Heart left ventricle (tissue), 16 donors: Measurements from ENCODE around the gene AKAP13. TPM values are rescaled to one million over a fixed set of nuclear protein-coding genes. Genes with fewer than 3 reads are reported as not detected.

Source experiments
- ATAC-seq, 4 donors: fragments of 200-7000 bp; cut with Tn5 transposase; one replicate each; pipeline ENCODE4 v1.9.1; 2020 to 2022; ENCODE audit warnings: moderate library complexity in 4 of 4, mild to moderate bottlenecking in 3 of 4, moderate number of reproducible peaks in 1 of 4
- DNase-seq, 5 donors: peaks; one replicate each; pipeline ENCODE4 v3.0.0-alpha.2; 2020
- H3K27ac ChIP-seq, 12 donors: fragments of 200-600 bp; sonication (generic) in 4 of 12; one replicate each; pipeline versions ENCODE4 v1.5.0 to v1.8.0; 2016 to 2022; ENCODE audit warnings: mild to moderate bottlenecking in 2 of 12
- H3K27me3 ChIP-seq, 9 donors: fragments of 200-600 bp; sonication (generic) in 2 of 9; one replicate each; pipeline versions ENCODE4 v1.5.1 to v1.8.0; 2016 to 2022; ENCODE audit warnings: mild to moderate bottlenecking in 3 of 9
- H3K36me3 ChIP-seq, 9 donors: fragments of 200-600 bp; sonication (generic) in 2 of 9; one replicate each; pipeline versions ENCODE4 v1.5.0 to v1.8.0; 2018 to 2022; ENCODE audit warnings: mild to moderate bottlenecking in 2 of 9
- H3K4me1 ChIP-seq, 12 donors: fragments of 200-600 bp; sonication (generic) in 4 of 12; one replicate each; pipeline versions ENCODE4 v1.5.0 to v1.8.0; 2016 to 2022; ENCODE audit warnings: mild to moderate bottlenecking in 3 of 12
- H3K4me3 ChIP-seq, 12 donors: fragments of 200-600 bp; sonication (generic) in 4 of 12; one replicate each; pipeline versions ENCODE4 v1.5.0 to v1.8.0; 2017 to 2022; ENCODE audit warnings: mild to moderate bottlenecking in 9 of 12, moderate library complexity in 4 of 12
- H3K9me3 ChIP-seq, 12 donors: fragments of 200-600 bp; sonication (generic) in 4 of 12; one replicate each; pipeline versions ENCODE4 v1.5.0 to v1.8.0; 2016 to 2022; ENCODE audit warnings: mild to moderate bottlenecking in 1 of 12
- POLR2A ChIP-seq, 2 donors: fragments of 450-650 bp; IDR thresholded peaks; one replicate each; pipeline ENCODE4 v1.6.1; 2017; ENCODE audit warnings: antibody characterized with exemption in 2 of 2, mild to moderate bottlenecking in 2 of 2, moderate library complexity in 2 of 2
- WGBS, 4 donors: extraction: QIAGEN DNeasy Blood & Tissue Kit in 2 of 4; methylation state at CpG; one replicate each; pipeline versions ENCODE4 v1.1.5 to v1.1.7; 2013 to 2018; 5-methylcytosine and 5-hydroxymethylcytosine counted together
- intact Hi-C, 10 donors: fragments of 100-400 bp; cut with DNase I; formaldehyde crosslinking; loops; one replicate each; pipeline versions ENCODE4 v1.11.1 to v1.14.2; 2022
- polyA plus RNA-seq, 2 donors: library from polyadenylated mRNA; stranded (reverse); fragments of 200-250 nt; gene quantifications; one replicate each; pipeline ENCODE4 v1.2.3, GENCODE V29; 2013
- total RNA-seq, 9 donors: library from RNA; depleted of rRNA in 2 of 9; stranded (reverse); fragments of >200 nt in 2 of 9; fragmentation: NEBNext Ultra II Directional in 3 of 9; extraction: Animal tissue kit (Norgen Biotek cat#: 25700) in 3 of 9; gene quantifications; one replicate each; pipeline versions ENCODE4 v1.1.0 to v1.2.4, GENCODE V29; 2016 to 2023
- TF ChIP-seq, protein P1 (sequence below), 12 donors: fragments of 200-600 bp; sonication (generic) in 4 of 12; IDR thresholded peaks; one replicate each; pipeline versions ENCODE4 v1.5.0 to v1.8.0; 2018 to 2022; ENCODE audit warnings: antibody characterized with exemption in 12 of 12, mild to moderate bottlenecking in 5 of 12
- donor health status: ischemic (EF 13 %, LVEDD 7.1; RV severe dilation, severe dysfunction).
- donor health status: healthy with polysubstance abuse.
- donor health status: DM: no; HTN: yes; CAD: no.
- donor health status: DM: no; HTN: no; CAD: no.
- donor health status: ischemic (EF 25% LVEDD 6.9; RV normal size, moderate dysfunction).
- donor health status: ischemic (EF 25% LVEDD 5.7; RV mildly dilated, moderate dysfunction).
- donor health status: healthy.
- donor health status: DM: yes; HTN: yes; CAD: no.
- donor health status: ischemic (EF 35%, LVEDD 5.7; RV mildly dilated, moderate dysfunction).
- donor health status: nonischemic (EF 11% LVEDD 7.7; RV severe dilation, severe dysfunction).
- donor health status: DM: yes; HTN: yes; CAD: no.
- donor health status: PGD.
- donor health status: ischemic (EF 29% LVEDD 5.4; RV normal size, mild dysfunction).
- donor health status: nonischemic (EF 23%, LVEDD 6.1; RV moderate dilation, normal function).

The AKAP13 gene
- total and polyA plus RNA-seq, 11 donors: 124 to 598 (median 340) TPM

GRCh38 chr15:85473455-85473854 lies 93.1 kb downstream of the AKAP13 start:
- intact Hi-C loops: loop anchor here in 2 of 10 donors (10.0 kb wide), 2 partner anchors 89 to 139 kb away; partner anchors contain the start of gene AKAP13 (in 1 of the 2)

DNA sequence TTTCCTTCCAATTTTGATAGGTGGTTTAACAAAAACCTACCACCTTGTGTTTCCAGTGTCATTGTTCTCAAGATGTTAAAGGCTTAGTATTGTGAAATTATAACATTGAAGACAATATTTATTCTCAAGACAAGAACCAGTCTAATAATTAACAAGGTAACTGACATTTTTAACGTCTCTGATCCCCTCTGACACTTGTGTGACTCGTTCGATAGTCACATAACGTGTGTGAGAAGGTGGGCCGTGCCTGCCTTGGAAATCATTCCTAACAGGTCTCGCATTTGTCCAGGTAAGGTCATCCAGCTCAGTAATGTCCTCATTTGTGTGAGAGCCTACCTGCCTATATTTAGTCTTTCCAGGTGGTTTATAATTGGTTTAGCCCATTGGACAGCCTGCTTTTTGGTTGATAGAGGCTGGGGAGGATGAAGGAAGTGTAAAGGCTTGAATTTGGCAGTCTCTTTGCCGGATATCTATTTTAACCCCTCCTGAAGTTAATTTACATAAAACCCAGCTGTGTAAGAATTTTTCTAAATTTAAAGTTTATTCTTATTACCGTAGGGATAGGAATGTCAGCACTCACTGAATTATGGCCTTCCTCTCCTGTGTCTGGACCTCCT lies 94.4 kb downstream of the AKAP13 start:
- Histone ChIP-seq H3K9me3 (no peaks in the 10 kb centered on the region), H3K4me1 (peaks cover 3 to 90% (median 69%) of the 10 kb centered on the region in 12 donors), H3K4me3 (no peak overlapping the region), H3K36me3 (no peaks in the 10 kb centered on the region), H3K27me3 (no peaks in the 10 kb centered on the region), H3K27ac (peak overlapping the region in 1 of 12 donors; percentile 4)
- DNase-seq: no peak
- 49 to 60% (median 52%) methylated on average over 8 of the region's 8 CpGs for WGBS, 4 donors
- TF ChIP-seq POLR2A (IDR thresholded peaks at IDR 0.05): no peak
- TF ChIP-seq, protein P1, sequence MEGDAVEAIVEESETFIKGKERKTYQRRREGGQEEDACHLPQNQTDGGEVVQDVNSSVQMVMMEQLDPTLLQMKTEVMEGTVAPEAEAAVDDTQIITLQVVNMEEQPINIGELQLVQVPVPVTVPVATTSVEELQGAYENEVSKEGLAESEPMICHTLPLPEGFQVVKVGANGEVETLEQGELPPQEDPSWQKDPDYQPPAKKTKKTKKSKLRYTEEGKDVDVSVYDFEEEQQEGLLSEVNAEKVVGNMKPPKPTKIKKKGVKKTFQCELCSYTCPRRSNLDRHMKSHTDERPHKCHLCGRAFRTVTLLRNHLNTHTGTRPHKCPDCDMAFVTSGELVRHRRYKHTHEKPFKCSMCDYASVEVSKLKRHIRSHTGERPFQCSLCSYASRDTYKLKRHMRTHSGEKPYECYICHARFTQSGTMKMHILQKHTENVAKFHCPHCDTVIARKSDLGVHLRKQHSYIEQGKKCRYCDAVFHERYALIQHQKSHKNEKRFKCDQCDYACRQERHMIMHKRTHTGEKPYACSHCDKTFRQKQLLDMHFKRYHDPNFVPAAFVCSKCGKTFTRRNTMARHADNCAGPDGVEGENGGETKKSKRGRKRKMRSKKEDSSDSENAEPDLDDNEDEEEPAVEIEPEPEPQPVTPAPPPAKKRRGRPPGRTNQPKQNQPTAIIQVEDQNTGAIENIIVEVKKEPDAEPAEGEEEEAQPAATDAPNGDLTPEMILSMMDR (IDR thresholded peaks at IDR 0.05): no peak
- intact Hi-C loops: loop anchor here in 3 of 10 donors (5.0 to 10.0 kb wide), 3 partner anchors 90 to 148 kb away; partner anchors contain the start of gene AKAP13 (in 1 of the 3)
- ATAC-seq: peak in 1 of 4 donors; percentile 2

More at GRCh38 chr15:85473455-85473854, 93.1 kb downstream of the AKAP13 start:
- H3K27me3 ChIP-seq: no peaks in the 10 kb centered on the region
- ATAC-seq (peak in 1 of 4 donors; percentile 10), DNase-seq (no peak)
- TF ChIP-seq POLR2A (IDR thresholded peaks at IDR 0.05): no peak
- TF ChIP-seq, protein P1 (IDR thresholded peaks at IDR 0.05): no peak
- peaks cover 0 to 86% (median 59%) of the 10 kb centered on the region in 12 donors for H3K4me1 ChIP-seq
- no peaks in the 10 kb centered on the region for H3K9me3 ChIP-seq
- WGBS, 4 donors: 32 to 42% (median 37%) methylated on average over 3 of the region's 3 CpGs
- H3K36me3 ChIP-seq: no peaks in the 10 kb centered on the region
- no peak overlapping the region for H3K4me3 ChIP-seq
- no peak overlapping the region for H3K27ac ChIP-seq

- no peak overlapping the region for H3K27ac ChIP-seq
- DNase-seq (no peak), ATAC-seq (peak in 1 of 4 donors; percentile 8)
- no peak overlapping the region for H3K4me3 ChIP-seq
- peaks cover 3 to 88% (median 71%) of the 10 kb centered on the region in 12 donors for H3K4me1 ChIP-seq
- H3K9me3 ChIP-seq: no peaks in the 10 kb centered on the region
- TF ChIP-seq POLR2A (IDR thresholded peaks at IDR 0.05): no peak
- TF ChIP-seq, protein P1 (IDR thresholded peaks at IDR 0.05): no peak
- intact Hi-C loops: loop anchor here in 3 of 10 donors (5.0 to 10.0 kb wide), 3 partner anchors 91 to 148 kb away; partner anchors contain the start of gene AKAP13 (in 1 of the 3)
- H3K36me3 ChIP-seq: no peaks in the 10 kb centered on the region
- H3K27me3 ChIP-seq: no peaks in the 10 kb centered on the region
- WGBS, 4 donors: 31 to 37% (median 33%) methylated on average over 1 of the region's 1 CpG
Observed at GRCh38 chr15:85475317-85475701, 94.9 kb downstream of the AKAP13 start.

DNA sequence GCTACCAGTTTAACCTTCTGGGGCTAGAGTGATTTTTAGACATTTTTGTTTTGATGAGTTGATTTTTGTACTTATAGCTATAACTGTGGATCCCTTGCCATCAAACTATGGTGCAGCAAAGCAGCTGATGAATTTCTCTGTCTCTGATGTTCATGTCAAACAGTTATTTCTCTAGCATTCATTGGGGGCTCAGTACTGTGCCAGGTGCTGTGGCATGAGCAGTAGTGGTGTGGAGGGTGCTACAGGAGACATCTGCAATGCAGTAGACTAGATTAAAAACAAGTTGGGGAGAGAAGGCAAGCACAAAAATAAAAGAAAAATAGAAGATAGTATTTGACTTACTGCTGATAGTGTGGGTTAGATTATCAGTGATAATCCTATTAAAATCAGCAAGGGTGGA lies 95.3 kb downstream of the AKAP13 start:
- intact Hi-C loops: loop anchor here in 3 of 10 donors (5.0 to 10.0 kb wide), 3 partner anchors 91 to 148 kb away; partner anchors contain the start of gene AKAP13 (in 1 of the 3)

More for the DNA sequence above, 95.3 kb downstream of the AKAP13 start:
- ATAC-seq (no peak), DNase-seq (no peak)
- H3K9me3 ChIP-seq: no peaks in the 10 kb centered on the region
- H3K4me1 ChIP-seq: peaks cover 3 to 88% (median 70%) of the 10 kb centered on the region in 12 donors
- TF ChIP-seq, protein P1 (IDR thresholded peaks at IDR 0.05): no peak
- H3K27ac ChIP-seq: peak overlapping the region in 1 of 12 donors; percentile 5
- no peak overlapping the region for H3K4me3 ChIP-seq
- H3K27me3 ChIP-seq: no peaks in the 10 kb centered on the region
- H3K36me3 ChIP-seq: no peaks in the 10 kb centered on the region
